Measurements from ENCODE around the gene PSIP1.

DNA sequence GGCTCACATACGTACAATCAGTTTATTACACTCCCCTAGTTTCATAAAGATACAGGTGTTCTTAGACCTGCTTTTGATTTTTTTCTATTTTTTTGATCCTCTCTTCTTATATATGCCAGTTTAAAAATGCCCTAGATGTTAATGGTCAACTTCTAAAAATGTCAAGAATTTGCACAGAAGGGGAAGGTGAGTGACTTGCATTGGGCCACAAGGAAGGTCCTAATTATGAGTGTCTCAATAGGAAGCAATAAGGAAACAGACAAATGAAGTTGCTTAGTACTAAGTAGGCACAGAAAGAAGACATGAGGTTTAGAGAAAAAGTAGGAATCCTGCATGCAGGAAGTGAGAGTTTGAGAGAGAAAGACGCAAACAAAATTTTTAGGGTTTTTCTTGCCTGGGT, 38.8 kb upstream of the PSIP1 start:
- TF ChIP-seq, protein P1, sequence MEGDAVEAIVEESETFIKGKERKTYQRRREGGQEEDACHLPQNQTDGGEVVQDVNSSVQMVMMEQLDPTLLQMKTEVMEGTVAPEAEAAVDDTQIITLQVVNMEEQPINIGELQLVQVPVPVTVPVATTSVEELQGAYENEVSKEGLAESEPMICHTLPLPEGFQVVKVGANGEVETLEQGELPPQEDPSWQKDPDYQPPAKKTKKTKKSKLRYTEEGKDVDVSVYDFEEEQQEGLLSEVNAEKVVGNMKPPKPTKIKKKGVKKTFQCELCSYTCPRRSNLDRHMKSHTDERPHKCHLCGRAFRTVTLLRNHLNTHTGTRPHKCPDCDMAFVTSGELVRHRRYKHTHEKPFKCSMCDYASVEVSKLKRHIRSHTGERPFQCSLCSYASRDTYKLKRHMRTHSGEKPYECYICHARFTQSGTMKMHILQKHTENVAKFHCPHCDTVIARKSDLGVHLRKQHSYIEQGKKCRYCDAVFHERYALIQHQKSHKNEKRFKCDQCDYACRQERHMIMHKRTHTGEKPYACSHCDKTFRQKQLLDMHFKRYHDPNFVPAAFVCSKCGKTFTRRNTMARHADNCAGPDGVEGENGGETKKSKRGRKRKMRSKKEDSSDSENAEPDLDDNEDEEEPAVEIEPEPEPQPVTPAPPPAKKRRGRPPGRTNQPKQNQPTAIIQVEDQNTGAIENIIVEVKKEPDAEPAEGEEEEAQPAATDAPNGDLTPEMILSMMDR (IDR thresholded peaks at IDR 0.05): no peak
- TF ChIP-seq EZH2 (IDR thresholded peaks at IDR 0.05; ENCODE audit: borderline replicate concordance, insufficient read depth, low read depth, low read length, poor library complexity, severe bottlenecking): no peak

Measured in B cell (primary cell).